Gastroesophageal sphincter (tissue), 4 donors: ENCODE data around the gene SCO2. TPM values are rescaled to one million over a fixed set of nuclear protein-coding genes. Genes with fewer than 3 reads are reported as not detected.

Source experiments
- ATAC-seq: fragments of 150-250 bp; one replicate; pipeline ENCODE4 v1.9.1; 2016; ENCODE audit warnings: mild to moderate bottlenecking, moderate library complexity
- H3K27ac ChIP-seq, 4 donors: fragments of 200-600 bp; sonication (generic) in 3 of 4; 1 replicate in 3 of 4; 2 replicates in 1 of 4; pipeline ENCODE4 v1.5.1; 2016 to 2019
- H3K27me3 ChIP-seq: fragments of 200-600 bp; sonication (generic); one replicate; pipeline ENCODE4 v1.5.1; 2019
- H3K36me3 ChIP-seq, 2 donors: fragments of 200-600 bp; sonication (generic); one replicate each; pipeline ENCODE4 v1.5.1; 2019; ENCODE audit warnings: control low read depth in 1 of 2
- H3K4me1 ChIP-seq, 3 donors: fragments of 200-600 bp; sonication (generic); 1 replicate in 2 of 3; 2 replicates in 1 of 3; pipeline ENCODE4 v1.5.1; 2016 to 2019; ENCODE audit warnings: control low read depth in 2 of 3
- H3K4me3 ChIP-seq, 2 donors: fragments of 200-600 bp; sonication (generic); one replicate each; pipeline ENCODE4 v1.5.1; 2019; ENCODE audit warnings: mild to moderate bottlenecking in 1 of 2, moderate library complexity in 1 of 2
- H3K9me3 ChIP-seq, 3 donors: fragments of 200-600 bp; sonication (generic); one replicate each; pipeline ENCODE4 v1.5.1; 2017 to 2019; ENCODE audit warnings: control low read depth in 2 of 3
- CTCF ChIP-seq, 4 experiments: fragments of 200-600 bp in 2 of 4; fragments of 450-650 bp in 2 of 4; sonication (generic) in 1 of 4; IDR thresholded peaks; one replicate each; pipeline ENCODE4 v1.5.1; 2017 to 2019; ENCODE audit warnings: antibody characterized with exemption in 4 of 4, mild to moderate bottlenecking in 2 of 4, moderate library complexity in 2 of 4
- EP300 ChIP-seq: sonication (generic); formaldehyde crosslinking; IDR thresholded peaks from one replicate; pipeline ENCODE4 v1.6.1; 2017; ENCODE audit warnings: antibody characterized with exemption, mild to moderate bottlenecking
- POLR2A ChIP-seq, 2 donors: fragments of 450-650 bp; IDR thresholded peaks; one replicate each; pipeline ENCODE4 v1.6.1; 2017; ENCODE audit warnings: antibody characterized with exemption in 2 of 2, mild to moderate bottlenecking in 2 of 2, moderate library complexity in 1 of 2
- POLR2AphosphoS5 ChIP-seq: sonication (generic); formaldehyde crosslinking; IDR thresholded peaks from one replicate; pipeline ENCODE4 v1.6.1; 2017; ENCODE audit warnings: antibody characterized with exemption
- whole genome bisulfite sequencing, 2 donors: methylation state at CpG; one replicate each; pipeline ENCODE4 v1.1.5; 2018; ENCODE audit warnings: low coverage in 1 of 2; 5-methylcytosine and 5-hydroxymethylcytosine counted together
- total RNA-seq, 4 donors: library from RNA; depleted of rRNA; stranded (reverse); fragments of >200 nt; gene quantifications; one replicate each; pipeline ENCODE4 v1.1.0, GENCODE V29; 2016

The SCO2 gene
- total RNA-seq, 4 donors from 2014 or later = 1.2 to 1.8 TPM; not detected in 2

DNA sequence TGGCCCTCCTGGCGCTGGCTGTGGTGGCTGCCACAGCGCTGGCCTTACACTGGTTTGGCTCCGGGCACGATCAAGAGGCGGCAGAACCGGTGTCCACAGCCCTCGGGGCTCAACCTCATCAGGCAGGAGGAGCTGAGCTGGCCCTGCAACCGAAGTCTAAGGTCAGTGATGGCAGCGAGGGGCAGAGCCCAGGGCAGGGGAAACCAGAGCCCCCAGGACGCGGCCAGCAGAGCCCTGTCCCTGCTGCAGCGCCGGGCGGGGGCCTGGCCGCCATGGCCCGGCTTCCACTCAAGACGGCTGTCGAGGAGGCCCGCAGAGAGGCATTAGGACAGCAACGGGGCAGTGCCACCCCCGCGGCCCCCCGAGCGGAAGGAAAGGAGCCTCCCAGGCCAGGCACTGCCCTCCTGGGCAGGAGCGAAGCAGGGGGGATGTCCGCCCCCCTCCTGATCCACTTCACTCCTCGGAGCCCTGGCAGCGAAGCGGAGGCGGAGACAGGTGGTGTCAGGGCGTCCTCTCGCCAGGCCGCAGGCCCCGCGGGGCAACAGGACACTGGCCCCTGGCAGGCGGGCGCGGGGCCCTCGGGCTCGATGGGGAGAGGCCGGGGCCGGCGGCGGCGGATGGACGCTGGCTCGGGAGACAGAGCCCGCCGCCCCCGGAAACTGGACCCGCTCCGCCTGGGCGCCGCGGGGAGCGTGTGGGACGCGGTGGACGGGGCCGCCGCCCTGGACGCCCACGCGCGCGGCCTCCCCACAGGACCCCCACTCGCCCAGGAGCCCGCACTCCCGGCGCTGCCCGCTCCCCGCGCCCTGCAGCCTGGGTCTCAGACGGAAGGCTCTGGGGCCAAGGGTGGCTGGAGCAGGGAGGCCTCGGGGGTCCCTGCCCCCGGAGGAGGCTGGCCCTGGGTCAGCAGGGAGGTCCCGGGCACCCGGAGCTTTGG is 21.2 kb upstream of the SCO2 start:
- no CpG with 5 or more reads among the region's 78 CpGs for WGBS, 2 donors
- Histone ChIP-seq H3K4me1 (peaks cover 0 to 33% (median 17%) of the 10 kb centered on the region in 3 donors), H3K27ac (no peak overlapping the region), H3K9me3 (no peaks in the 10 kb centered on the region), H3K4me3 (no peak overlapping the region), H3K27me3 (peaks cover 84% of the 10 kb centered on the region), H3K36me3 (no peaks in the 10 kb centered on the region)
- TF ChIP-seq EP300 (no peak), POLR2AphosphoS5 (no peak), CTCF (IDR thresholded peaks at IDR 0.05) (no peak), POLR2A (IDR thresholded peaks at IDR 0.05) (no peak)
- no peak for ATAC-seq

DNA sequence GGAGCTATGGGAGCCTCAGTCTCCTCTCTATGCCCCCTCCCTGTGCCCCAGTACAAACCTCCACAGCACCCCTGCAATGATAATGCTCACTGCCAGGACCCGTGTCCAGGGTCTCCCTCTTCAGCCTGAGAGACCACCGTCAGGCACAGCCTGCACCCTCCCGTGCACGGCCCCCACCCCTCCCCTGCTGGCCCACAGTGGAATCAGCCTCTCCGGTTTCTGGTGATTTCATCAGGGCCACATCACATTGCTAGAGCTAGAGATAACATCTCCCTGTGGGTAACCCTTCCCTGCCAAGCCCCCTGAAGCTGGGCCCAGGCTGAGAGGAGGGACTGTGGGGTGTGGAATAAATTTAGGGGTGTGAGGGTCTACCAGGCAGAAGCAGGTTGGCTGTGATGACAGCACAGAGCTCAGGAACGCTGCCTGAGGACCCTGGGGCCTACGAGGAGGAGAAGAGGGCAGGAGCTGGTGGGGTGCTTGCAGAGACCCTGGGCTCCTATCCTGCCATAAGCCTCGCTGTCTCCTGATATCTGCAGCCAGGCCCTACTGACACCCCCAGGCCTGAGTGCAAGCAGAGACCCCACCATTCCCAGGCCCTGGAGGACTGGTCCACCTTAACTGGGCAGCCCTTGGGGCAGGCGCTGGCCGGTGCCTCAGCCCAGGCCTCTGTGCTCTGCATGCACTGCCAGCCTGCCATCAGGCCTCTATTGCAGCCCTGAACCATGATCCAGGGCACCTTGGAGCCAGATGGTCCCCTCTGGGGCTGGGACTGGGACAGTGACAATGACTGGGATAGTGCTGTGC is 20.3 kb upstream of the SCO2 start, which contains the start of gene KLHDC7B:
KLHDC7B (plus strand) TSS at position 378 of the 804 bp plus-strand sequence; CDS start at position 723, 345 bp downstream.
- Histone ChIP-seq H3K27me3 (peaks cover 75% of the 10 kb centered on the region), H3K4me3 (no peak within 1 kb of the TSS), H3K36me3 (no peaks in the 10 kb centered on the region)

GRCh38 chr22:50544746-50545253 is 19.4 kb upstream of the SCO2 start:
- H3K27ac ChIP-seq = peak overlapping the region in 1 of 4 donors; percentile 42
- no peaks in the 10 kb centered on the region for H3K36me3 ChIP-seq
- WGBS, 2 donors = 46 to 100% methylated on average over 1 to 2 of the region's 5 CpGs
- peaks cover 0 to 33% (median 17%) of the 10 kb centered on the region in 3 donors for H3K4me1 ChIP-seq
- ATAC-seq = no peak
- H3K27me3 ChIP-seq = peaks cover 68% of the 10 kb centered on the region
- no peaks in the 10 kb centered on the region for H3K9me3 ChIP-seq
- H3K4me3 ChIP-seq = no peak overlapping the region
- TF ChIP-seq POLR2AphosphoS5 (no peak), CTCF (IDR thresholded peaks at IDR 0.05) (no peak), EP300 (no peak), POLR2A (IDR thresholded peaks at IDR 0.05) (no peak)

More for the DNA sequence above, 20.3 kb upstream of the SCO2 start, which contains the start of gene KLHDC7B:
- Histone ChIP-seq H3K27ac (peak within 1 kb of the TSS in 1 of 4 donors; percentile 42), H3K4me1 (peaks cover 0 to 33% (median 17%) of the 10 kb centered on the region in 3 donors), H3K9me3 (no peaks in the 10 kb centered on the region)
- TF ChIP-seq EP300 (no peak), POLR2AphosphoS5 (no peak), POLR2A (IDR thresholded peaks at IDR 0.05) (no peak), CTCF (IDR thresholded peaks at IDR 0.05) (no peak)
- WGBS, 2 donors = no CpG with 5 or more reads among the region's 10 CpGs
- no peak for ATAC-seq

GRCh38 chr22:50544078-50544745 is 18.8 kb upstream of the SCO2 start:
- WGBS, 2 donors = 20% methylated on average over 1 of the region's 52 CpGs; no CpG with 5 or more reads in 1 of the 2 donors
- TF ChIP-seq POLR2A (IDR thresholded peaks at IDR 0.05) (no peak), CTCF (IDR thresholded peaks at IDR 0.05) (peak in 3 of 4 experiments; percentile 31 to 66 (median 56))
- ATAC-seq = peak; percentile 40
- H3K27ac ChIP-seq = peak overlapping the region in 1 of 4 donors; percentile 42
- no peaks in the 10 kb centered on the region for H3K9me3 ChIP-seq
- H3K36me3 ChIP-seq = no peaks in the 10 kb centered on the region
- peak overlapping the region in 1 of 2 donors; percentile 37 for H3K4me3 ChIP-seq
- H3K4me1 ChIP-seq = peaks cover 0 to 34% (median 17%) of the 10 kb centered on the region in 3 donors
- H3K27me3 ChIP-seq = peaks cover 68% of the 10 kb centered on the region
